ENCODE results near the gene LAMTOR4. TPM values are rescaled to one million over a fixed set of nuclear protein-coding genes. Genes with fewer than 3 reads are reported as not detected.
A peak's percentile ranks its signal among the peaks of the same experiment; 100 is the strongest.

The LAMTOR4 gene
- total and polyA plus RNA-seq, 10 of the 15 experiments (the other 5 are each of a cell fraction or from before 2014, with no cell fraction given): 73.4 to 297 (median 196) TPM

- Histone ChIP-seq H4K20me1 (ENCODE audit: control insufficient read depth, insufficient read depth) (no peaks in the 10 kb centered on the region), H3K4me1 (ENCODE audit: control insufficient read depth, insufficient read depth, low read length) (peaks cover 18% of the 10 kb centered on the region)
These were observed 5.2 kb downstream of the LAMTOR4 start for GRCh38 chr7:100153708-100154535.

GRCh38 chr7:100154651-100155491 lies 6.2 kb downstream of the LAMTOR4 start:
- DNase-seq (ENCODE audit: low read depth, low spot score) (no peak), FAIRE-seq (no peak), ATAC-seq (no peak)
- H3K79me2 ChIP-seq (ENCODE audit: control insufficient read depth, insufficient read depth, low read length): peaks cover 23% of the 10 kb centered on the region
- no peaks in the 10 kb centered on the region for H3K9me3 ChIP-seq (replicated peaks; ENCODE audit: control insufficient read depth, insufficient read depth, low read length)
- H3K4me1 ChIP-seq (ENCODE audit: control insufficient read depth, insufficient read depth, low read length): peaks cover 18% of the 10 kb centered on the region
- 76% methylated on average over 30 of the region's 30 CpGs for WGBS (ENCODE audit: insufficient coverage, insufficient replicate concordance, low lambda C conversion rate, missing lambda C conversion rate)
- peaks cover 0 to 15% of the 10 kb centered on the region in 2 experiments for H3K36me3 ChIP-seq (ENCODE audit: control insufficient read depth in 2 of 2, insufficient read depth in 2 of 2, low read length in 1 of 2)
- TF ChIP-seq RCOR1 (conservative IDR thresholded peaks at IDR 0.05; ENCODE audit: low read depth, low read length) (no peak), SUPT20H (IDR thresholded peaks at IDR 0.05; ENCODE audit: borderline replicate concordance, control insufficient read depth, low read depth, low read length) (no peak), NFIC (IDR thresholded peaks at IDR 0.05; ENCODE audit: low read depth, low read length) (no peak), KAT2A (conservative IDR thresholded peaks at IDR 0.05; ENCODE audit: control insufficient read depth, low read depth, low read length) (no peak), IRF5 (IDR thresholded peaks at IDR 0.05; ENCODE audit: borderline replicate concordance) (no peak), ZNF217 (IDR thresholded peaks at IDR 0.05) (no peak)
- H3K4me3 ChIP-seq: no peak overlapping the region
- in situ Hi-C loops (cut with MboI) (no loop called here), intact Hi-C loops (cut with micrococcal nuclease; ENCODE audit: unreplicated experiment) (no loop called here)
- no TSS peak for BruUV-seq (replicated peaks)
- CTCF ChIA-PET: interaction anchor here (2.7 kb wide), 1 partner anchor 14 kb away, joined by 9 read pairs; the partner anchor contains the start of gene GAL3ST4
- RAD21 ChIA-PET (ENCODE audit: unreplicated experiment): no interaction called here
- no peak overlapping the region for H3K27ac ChIP-seq (ENCODE audit: control insufficient read depth, insufficient read depth)
- POLR2A ChIA-PET: interaction anchor here (0.5 to 1.1 kb wide), 3 partner anchors 20 to 199 kb away, joined by 3 to 5 read pairs (median 3); no protein-coding TSS in a partner anchor
- H3K27me3 ChIP-seq (replicated peaks in 1 of 2; ENCODE audit: control insufficient read depth in 2 of 2, insufficient read depth in 2 of 2, low read length in 1 of 2): no peaks in the 10 kb centered on the region
- SMC1A ChIA-PET (ENCODE audit: uncharacterized antibody, unreplicated experiment): interaction anchor here (1.1 kb wide), 1 partner anchor 21 kb away, joined by 3 read pairs; no protein-coding TSS in a partner anchor
- no peak overlapping the region for H3K9ac ChIP-seq (ENCODE audit: control insufficient read depth, insufficient read depth, low read length)
- H3K4me2 ChIP-seq (ENCODE audit: control insufficient read depth, insufficient read depth): no peak overlapping the region
- no peaks in the 10 kb centered on the region for H4K20me1 ChIP-seq (ENCODE audit: control insufficient read depth, insufficient read depth)
- no peak overlapping the region for H2AFZ ChIP-seq (ENCODE audit: control insufficient read depth, low read depth, low read length)

More at GRCh38 chr7:100153708-100154535, 5.2 kb downstream of the LAMTOR4 start:
- in situ Hi-C loops (cut with MboI) (no loop called here), intact Hi-C loops (cut with micrococcal nuclease; ENCODE audit: unreplicated experiment) (no loop called here)
- TF ChIP-seq CBX3 (IDR thresholded peaks at IDR 0.05; ENCODE audit: borderline replicate concordance, low read depth) (no peak), NR2C2 (IDR thresholded peaks at IDR 0.05; ENCODE audit: borderline replicate concordance, control insufficient read depth, insufficient read length, low read depth) (no peak), POLR2A (IDR thresholded peaks at IDR 0.05; ENCODE audit: low read depth, low read length) (peak; percentile 47; the same call in 1 of the 2 replicates)
- Histone ChIP-seq H3K36me3 (ENCODE audit: control insufficient read depth in 2 of 2, insufficient read depth in 2 of 2, low read length in 1 of 2) (peaks cover 0 to 15% of the 10 kb centered on the region in 2 experiments), H2AFZ (ENCODE audit: control insufficient read depth, low read depth, low read length) (no peak overlapping the region), H3K27me3 (replicated peaks in 1 of 2; ENCODE audit: control insufficient read depth in 2 of 2, insufficient read depth in 2 of 2, low read length in 1 of 2) (no peaks in the 10 kb centered on the region), H3K27ac (ENCODE audit: control insufficient read depth, insufficient read depth) (no peak overlapping the region), H3K9me3 (replicated peaks; ENCODE audit: control insufficient read depth, insufficient read depth, low read length) (no peaks in the 10 kb centered on the region), H3K9ac (ENCODE audit: control insufficient read depth, insufficient read depth, low read length) (no peak overlapping the region), H3K4me2 (ENCODE audit: control insufficient read depth, insufficient read depth) (no peak overlapping the region), H3K4me3 (no peak overlapping the region), H3K79me2 (ENCODE audit: control insufficient read depth, insufficient read depth, low read length) (peaks cover 32% of the 10 kb centered on the region)
- WGBS (ENCODE audit: insufficient coverage, insufficient replicate concordance, low lambda C conversion rate, missing lambda C conversion rate): 71% methylated on average over 16 of the region's 16 CpGs
- FAIRE-seq (no peak), DNase-seq (ENCODE audit: low read depth, low spot score) (no peak), ATAC-seq (no peak)
- ChIA-PET POLR2A (interaction anchor here (1.4 kb wide), 1 partner anchor 13 kb away, joined by 3 read pairs; no protein-coding TSS in a partner anchor), SMC1A (ENCODE audit: uncharacterized antibody, unreplicated experiment) (interaction anchor here (1.1 kb wide), 1 partner anchor 20 kb away, joined by 3 read pairs; no protein-coding TSS in a partner anchor), CTCF (no interaction called here), RAD21 (ENCODE audit: unreplicated experiment) (interaction anchor here (1.8 kb wide), 1 partner anchor 23 kb away, joined by 4 read pairs; the partner anchor contains the start of genes GPC2 and STAG3)
- BruUV-seq (replicated peaks): no TSS peak

All from GM12878 (cell line).